MCF 10A (cell line): ENCODE results near the gene EPHA1. TPM values are rescaled to one million over a fixed set of nuclear protein-coding genes. Genes with fewer than 3 reads are reported as not detected.
"Not testable (repeated sequence)": the region's sequence is repeated elsewhere in the genome, so short reads cannot be mapped to it uniquely, and the experiment has no call there.

Source experiments
- BruUV-seq: library from RNA; stranded (reverse); fragments of 400-500 nt; replicated peaks from 2 replicates; lab custom pipeline; 2021; lab: Mats Ljungman, UMichigan
- CTCF ChIA-PET: fragments of 300-600 bp; sonication (Branson Sonifier 250); formaldehyde crosslinking; extraction: SDS; loops from one replicate; lab custom pipeline; 2021; ENCODE audit warnings: antibody characterized with exemption, inconsistent platforms; lab: Yijun Ruan, JAX
- POLR2A ChIA-PET: fragments of 300-600, 350-650 bp; sonication (Branson Sonifier 250); formaldehyde crosslinking; extraction: SDS; loops from one replicate; lab custom pipeline; 2020; ENCODE audit warnings: antibody characterized with exemption, inconsistent platforms; lab: Yijun Ruan, JAX
- DNase-seq: peaks from one replicate; pipeline ENCODE4 v3.0.0-alpha.2; 2018; ENCODE audit not compliant: unreplicated experiment
- H3K27ac Mint-ChIP-seq: one replicate; pipeline ENCODE4 v1.8.0; 2022; ENCODE audit warnings: mild to moderate bottlenecking, low read depth, mixed read lengths; ENCODE audit not compliant: unreplicated experiment
- H3K27me3 Mint-ChIP-seq: one replicate; pipeline ENCODE4 v1.8.0; 2022; ENCODE audit warnings: mixed read lengths; ENCODE audit not compliant: insufficient read depth, unreplicated experiment
- H3K36me3 Mint-ChIP-seq: one replicate; pipeline ENCODE4 v1.8.0; 2022; ENCODE audit warnings: mild to moderate bottlenecking, moderate library complexity, mixed read lengths; ENCODE audit not compliant: insufficient read depth, unreplicated experiment
- H3K4me1 Mint-ChIP-seq: one replicate; pipeline ENCODE4 v1.8.0; 2022; ENCODE audit warnings: mixed read lengths; ENCODE audit not compliant: insufficient read depth, unreplicated experiment
- H3K4me3 Mint-ChIP-seq: one replicate; pipeline ENCODE4 v1.8.0; 2022; ENCODE audit warnings: mild to moderate bottlenecking, moderate library complexity, mixed read lengths; ENCODE audit not compliant: unreplicated experiment
- H3K9me3 Mint-ChIP-seq: one replicate; pipeline ENCODE4 v1.8.0; 2022; ENCODE audit warnings: mixed read lengths; ENCODE audit not compliant: unreplicated experiment
- intact Hi-C: fragments of 100-400 bp; cut with micrococcal nuclease; formaldehyde crosslinking; loops from 2 replicates; pipeline ENCODE4 v1.14.1; 2022
- total RNA-seq: library from RNA; stranded (reverse); gene quantifications from 2 replicates; pipeline ENCODE4 v1.2.3, GENCODE V29; 2022
- TF ChIP-seq, protein P1 (sequence below): fragments of 200-600 bp; IDR thresholded peaks from one replicate; pipeline ENCODE4 v1.8.0; 2022; ENCODE audit warnings: antibody characterized with exemption, mild to moderate bottlenecking; ENCODE audit not compliant: unreplicated experiment

The EPHA1 gene
- total RNA-seq, 1 experiment from 2014 or later: 0.89 TPM

DNA sequence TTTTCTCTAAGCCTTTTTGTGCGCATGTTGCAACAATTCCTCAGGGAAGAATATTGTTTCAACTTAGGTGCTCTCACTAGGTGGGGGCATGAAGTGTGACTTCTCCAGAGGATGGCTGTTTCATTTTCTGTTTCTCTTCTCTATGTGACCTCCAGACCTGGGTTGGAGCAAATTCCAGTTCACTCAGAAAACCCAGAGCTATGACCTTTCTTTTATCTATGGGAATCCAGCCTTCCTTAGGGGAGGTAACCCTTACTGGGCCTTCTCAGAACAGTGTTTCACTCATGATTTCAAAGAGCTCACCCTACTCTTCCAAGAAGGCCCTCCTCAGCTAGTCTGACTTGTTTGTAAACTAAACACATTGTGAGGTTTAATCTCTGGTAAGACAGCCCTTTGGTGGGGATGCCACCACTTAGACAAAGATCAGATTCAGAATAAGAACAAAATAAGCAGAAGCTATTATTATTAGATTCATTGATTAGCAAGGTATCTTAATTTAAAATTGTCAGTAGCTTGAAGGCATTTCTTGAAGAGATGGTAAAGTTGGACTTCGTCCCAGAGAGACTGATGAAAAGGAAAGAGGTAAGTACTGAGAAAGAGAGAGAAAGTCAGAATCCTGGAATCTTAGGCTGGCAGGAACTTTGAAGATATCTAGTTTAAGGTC, 18.0 kb upstream of the EPHA1 start:
- H3K27ac Mint-ChIP-seq: no peak overlapping the region
- DNase-seq: no peak
- no peaks in the 10 kb centered on the region for H3K9me3 Mint-ChIP-seq
- TF ChIP-seq, protein P1, sequence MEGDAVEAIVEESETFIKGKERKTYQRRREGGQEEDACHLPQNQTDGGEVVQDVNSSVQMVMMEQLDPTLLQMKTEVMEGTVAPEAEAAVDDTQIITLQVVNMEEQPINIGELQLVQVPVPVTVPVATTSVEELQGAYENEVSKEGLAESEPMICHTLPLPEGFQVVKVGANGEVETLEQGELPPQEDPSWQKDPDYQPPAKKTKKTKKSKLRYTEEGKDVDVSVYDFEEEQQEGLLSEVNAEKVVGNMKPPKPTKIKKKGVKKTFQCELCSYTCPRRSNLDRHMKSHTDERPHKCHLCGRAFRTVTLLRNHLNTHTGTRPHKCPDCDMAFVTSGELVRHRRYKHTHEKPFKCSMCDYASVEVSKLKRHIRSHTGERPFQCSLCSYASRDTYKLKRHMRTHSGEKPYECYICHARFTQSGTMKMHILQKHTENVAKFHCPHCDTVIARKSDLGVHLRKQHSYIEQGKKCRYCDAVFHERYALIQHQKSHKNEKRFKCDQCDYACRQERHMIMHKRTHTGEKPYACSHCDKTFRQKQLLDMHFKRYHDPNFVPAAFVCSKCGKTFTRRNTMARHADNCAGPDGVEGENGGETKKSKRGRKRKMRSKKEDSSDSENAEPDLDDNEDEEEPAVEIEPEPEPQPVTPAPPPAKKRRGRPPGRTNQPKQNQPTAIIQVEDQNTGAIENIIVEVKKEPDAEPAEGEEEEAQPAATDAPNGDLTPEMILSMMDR: no peak
- no TSS peak for BruUV-seq
- H3K27me3 Mint-ChIP-seq: no peaks in the 10 kb centered on the region
- H3K36me3 Mint-ChIP-seq: no peaks in the 10 kb centered on the region
- no peak overlapping the region for H3K4me3 Mint-ChIP-seq
- ChIA-PET CTCF (interaction anchor here (0.7 to 1.5 kb wide), 5 partner anchors 10 to 433 kb away, joined by 3 to 9 read pairs (median 3); no protein-coding TSS in a partner anchor), POLR2A (no interaction called here)
- intact Hi-C loops: no loop called here
- peaks cover 18% of the 10 kb centered on the region for H3K4me1 Mint-ChIP-seq

DNA sequence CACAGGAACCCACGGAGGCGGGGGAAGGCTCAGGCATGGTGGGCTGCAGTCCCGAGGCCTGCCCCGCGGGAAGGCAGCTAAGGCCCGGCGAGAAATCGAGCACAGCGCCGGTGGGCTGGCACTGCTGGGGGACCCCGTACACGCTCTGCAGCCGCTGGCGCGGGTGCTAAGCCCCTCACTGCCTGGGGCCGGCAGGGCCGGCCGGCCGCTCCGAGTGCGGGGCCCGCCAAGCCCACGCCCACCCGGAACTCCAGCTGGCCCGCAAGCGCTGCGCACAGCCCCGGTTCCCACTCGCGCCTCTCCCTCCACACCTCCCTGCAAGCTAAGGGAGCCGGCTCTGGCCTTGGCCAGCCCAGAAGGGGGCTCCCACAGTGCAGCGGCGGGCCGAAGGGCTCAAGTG, 15.8 kb upstream of the EPHA1 start:
- H3K9me3 Mint-ChIP-seq, H3K4me1 Mint-ChIP-seq, H3K4me3 Mint-ChIP-seq, intact Hi-C loops, H3K27ac Mint-ChIP-seq, H3K27me3 Mint-ChIP-seq, BruUV-seq, H3K36me3 Mint-ChIP-seq, DNase-seq: not testable (repeated sequence)
- ChIA-PET POLR2A (interaction anchor here (0.6 to 0.9 kb wide), 3 partner anchors 9 to 411 kb away, joined by 3 to 4 read pairs (median 3); no protein-coding TSS in a partner anchor), CTCF (interaction anchor here (1.0 to 1.3 kb wide), 3 partner anchors 7 to 184 kb away, joined by 3 to 8 read pairs (median 4); no protein-coding TSS in a partner anchor)

DNA sequence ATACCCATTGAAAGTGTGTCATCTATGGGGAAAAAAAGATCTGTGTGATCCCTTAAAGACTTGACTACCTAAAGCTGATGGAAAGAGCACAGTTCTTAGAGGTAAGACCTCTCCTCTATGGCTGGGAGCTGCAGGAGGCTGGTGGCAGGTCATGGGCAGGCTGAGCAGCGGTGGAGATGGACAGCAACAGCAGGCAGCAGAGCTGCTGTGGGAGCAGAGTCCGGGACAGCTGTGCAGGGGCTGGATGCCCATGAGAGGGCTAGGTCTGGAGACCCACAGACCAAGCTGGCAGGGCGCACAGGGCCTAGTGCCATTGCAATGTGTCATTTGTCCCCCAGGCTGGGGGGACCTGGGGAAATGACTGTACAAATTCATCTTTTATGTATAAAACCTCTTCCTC, 13.4 kb upstream of the EPHA1 start:
- H3K9me3 Mint-ChIP-seq: no peaks in the 10 kb centered on the region
- POLR2A ChIA-PET: no interaction called here
- CTCF ChIA-PET: interaction anchor here (0.6 to 4.4 kb wide), 5 partner anchors 10 to 478 kb away, joined by 3 to 33 read pairs (median 4); no protein-coding TSS in a partner anchor

DNA sequence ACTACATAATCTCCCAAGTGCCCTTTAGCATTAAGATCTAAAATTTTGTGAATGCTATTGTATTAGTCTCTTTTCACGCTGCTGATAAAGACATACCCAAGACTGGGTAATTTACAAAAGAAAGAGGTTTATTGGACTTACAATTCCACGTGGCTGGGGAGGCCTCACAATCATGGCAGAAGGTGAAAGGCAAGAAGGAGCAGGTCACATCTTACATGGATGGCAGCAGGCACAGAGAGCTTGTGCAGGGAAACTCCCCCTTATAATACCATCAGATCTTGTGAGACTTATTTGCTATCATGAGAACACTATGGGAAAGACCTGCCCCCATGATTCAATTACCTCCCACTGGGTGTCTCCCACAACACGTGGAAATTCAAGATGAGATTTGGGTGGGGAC, 12.0 kb upstream of the EPHA1 start:
- H3K27ac Mint-ChIP-seq, DNase-seq, H3K4me3 Mint-ChIP-seq, intact Hi-C loops, H3K9me3 Mint-ChIP-seq, H3K36me3 Mint-ChIP-seq, BruUV-seq, H3K27me3 Mint-ChIP-seq, POLR2A ChIA-PET: not testable (repeated sequence)
- H3K4me1 Mint-ChIP-seq: peaks cover 22% of the 10 kb centered on the region
- CTCF ChIA-PET: interaction anchor here (0.6 to 4.4 kb wide), 3 partner anchors 52 to 180 kb away, joined by 3 to 33 read pairs (median 3); no protein-coding TSS in a partner anchor

More for the DNA sequence above, 13.4 kb upstream of the EPHA1 start:
- H3K4me1 Mint-ChIP-seq: peaks cover 17% of the 10 kb centered on the region
- TF ChIP-seq, protein P1: no peak
- no TSS peak for BruUV-seq
- no peak for DNase-seq
- H3K27me3 Mint-ChIP-seq: no peaks in the 10 kb centered on the region
- no peak overlapping the region for H3K4me3 Mint-ChIP-seq
- no peak overlapping the region for H3K27ac Mint-ChIP-seq
- intact Hi-C loops: no loop called here
- H3K36me3 Mint-ChIP-seq: no peaks in the 10 kb centered on the region

DNA sequence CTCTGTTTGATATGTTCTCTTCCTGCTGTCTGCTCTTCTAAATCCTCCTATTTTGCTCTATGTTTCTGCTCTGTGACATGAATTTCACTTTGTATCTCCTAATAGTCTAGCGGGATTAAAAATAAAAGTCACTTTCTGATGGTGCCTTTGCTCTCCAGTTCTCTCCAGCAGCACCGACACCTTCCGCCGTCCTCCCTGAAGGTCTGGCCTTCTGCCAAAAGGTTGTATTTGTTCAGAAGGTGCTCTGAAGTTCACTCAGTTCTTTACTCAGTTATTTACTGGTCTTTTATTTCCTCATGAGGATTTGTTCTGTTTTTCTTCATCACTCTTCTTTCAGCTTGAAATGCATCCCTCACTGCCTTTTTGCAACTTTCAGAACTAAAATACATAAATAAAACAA, 11.2 kb upstream of the EPHA1 start:
- TF ChIP-seq, protein P1: no peak
- Mint-ChIP-seq H3K36me3 (no peaks in the 10 kb centered on the region), H3K4me3 (no peak overlapping the region), H3K27me3 (no peaks in the 10 kb centered on the region), H3K9me3 (no peaks in the 10 kb centered on the region), H3K4me1 (peaks cover 30% of the 10 kb centered on the region), H3K27ac (no peak overlapping the region)
- ChIA-PET POLR2A (no interaction called here), CTCF (interaction anchor here (4.4 kb wide), 1 partner anchor 179 kb away, joined by 33 read pairs; no protein-coding TSS in a partner anchor)
- intact Hi-C loops: loop anchor here (10.0 kb wide), 1 partner anchor 415 kb away; no protein-coding TSS in a partner anchor
- DNase-seq: peak; percentile 57
- no TSS peak for BruUV-seq
